Body of pancreas (tissue), 4 donors: ENCODE data around the gene MBD3L4.

Experiments
- POLR2A ChIP-seq, 3 donors: fragments of 450-650 bp; IDR thresholded peaks; one replicate each; pipeline ENCODE4 v1.6.1; 2016; ENCODE audit warnings: antibody characterized with exemption in 3 of 3, mild to moderate bottlenecking in 2 of 3
- TF ChIP-seq, protein P1 (sequence below), 7 experiments: fragments of 450-650 bp in 4 of 7; fragments of 200-600 bp in 3 of 7; sonication (generic) in 3 of 7; IDR thresholded peaks; one replicate each; pipeline ENCODE4 v1.5.1; 2016 to 2019; ENCODE audit warnings: antibody characterized with exemption in 7 of 7

DNA sequence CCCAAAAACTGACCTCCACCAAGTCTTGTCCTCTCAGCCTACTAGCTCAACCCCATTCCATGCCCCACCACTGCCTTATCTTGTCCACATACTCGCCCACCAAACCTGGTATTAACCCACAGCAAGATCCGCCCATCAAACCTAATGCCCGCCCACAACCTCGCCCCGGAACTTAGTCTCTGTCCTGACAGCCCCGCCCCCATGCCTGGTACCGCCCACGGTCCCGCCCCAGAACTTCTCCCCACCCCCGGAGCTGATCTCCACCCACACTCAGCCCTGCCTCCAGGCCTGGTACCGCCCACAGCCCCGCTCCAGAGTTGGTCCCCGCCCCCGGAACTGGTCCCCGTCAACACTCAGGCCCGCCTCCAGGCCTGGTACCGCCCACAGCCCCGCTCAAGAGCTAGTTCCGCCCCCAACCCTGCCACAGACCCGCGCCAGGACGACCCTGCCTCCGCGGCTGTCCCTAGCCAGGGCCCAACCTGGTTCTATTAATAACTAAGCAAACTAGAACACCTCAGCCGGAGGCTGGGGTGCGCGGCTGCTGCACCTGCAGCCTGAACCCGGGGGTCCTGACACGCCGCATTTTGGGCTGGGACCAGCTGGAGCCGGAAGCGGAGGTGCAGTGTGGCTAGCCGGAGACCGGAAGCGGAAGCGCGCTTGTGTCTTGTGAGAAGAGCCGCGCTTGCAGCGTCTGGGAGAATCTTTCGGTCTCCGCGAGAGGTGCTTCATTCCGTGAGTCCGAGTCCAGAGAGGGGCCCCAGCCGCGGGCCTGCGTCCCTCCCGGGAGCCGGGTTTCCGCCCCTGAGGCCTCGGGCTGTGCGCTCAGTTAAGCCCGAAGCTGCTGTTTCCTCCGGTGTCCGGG, 29.3 kb upstream of the MBD3L4 start, which contains the start of gene ZNF557:
- TF ChIP-seq, protein P1, sequence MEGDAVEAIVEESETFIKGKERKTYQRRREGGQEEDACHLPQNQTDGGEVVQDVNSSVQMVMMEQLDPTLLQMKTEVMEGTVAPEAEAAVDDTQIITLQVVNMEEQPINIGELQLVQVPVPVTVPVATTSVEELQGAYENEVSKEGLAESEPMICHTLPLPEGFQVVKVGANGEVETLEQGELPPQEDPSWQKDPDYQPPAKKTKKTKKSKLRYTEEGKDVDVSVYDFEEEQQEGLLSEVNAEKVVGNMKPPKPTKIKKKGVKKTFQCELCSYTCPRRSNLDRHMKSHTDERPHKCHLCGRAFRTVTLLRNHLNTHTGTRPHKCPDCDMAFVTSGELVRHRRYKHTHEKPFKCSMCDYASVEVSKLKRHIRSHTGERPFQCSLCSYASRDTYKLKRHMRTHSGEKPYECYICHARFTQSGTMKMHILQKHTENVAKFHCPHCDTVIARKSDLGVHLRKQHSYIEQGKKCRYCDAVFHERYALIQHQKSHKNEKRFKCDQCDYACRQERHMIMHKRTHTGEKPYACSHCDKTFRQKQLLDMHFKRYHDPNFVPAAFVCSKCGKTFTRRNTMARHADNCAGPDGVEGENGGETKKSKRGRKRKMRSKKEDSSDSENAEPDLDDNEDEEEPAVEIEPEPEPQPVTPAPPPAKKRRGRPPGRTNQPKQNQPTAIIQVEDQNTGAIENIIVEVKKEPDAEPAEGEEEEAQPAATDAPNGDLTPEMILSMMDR (IDR thresholded peaks at IDR 0.05), result no peak
- peak in 2 of 3 donors; percentile 72 to 74 for TF ChIP-seq POLR2A (IDR thresholded peaks at IDR 0.05)
